Immature natural killer cell (primary cell): Measurements from ENCODE around the gene KMT2C. TPM values are rescaled to one million over a fixed set of nuclear protein-coding genes. Genes with fewer than 3 reads are reported as not detected.
"Not testable (repeated sequence)": the region's sequence is repeated elsewhere in the genome, so short reads cannot be mapped to it uniquely, and the experiment has no call there.

Experiments
- DNase-seq, 3 donors: peaks; one replicate each; pipeline ENCODE4 v3.0.0; 2022; ENCODE audit warnings: mixed read lengths in 1 of 3
- H3K27ac Mint-ChIP-seq, 6 donors: one replicate each; pipeline ENCODE4 v1.8.0; 2020; ENCODE audit warnings: mixed read lengths in 6 of 6, mild to moderate bottlenecking in 5 of 6, inconsistent platforms in 4 of 6, moderate library complexity in 3 of 6
- H3K27me3 Mint-ChIP-seq, 3 donors: one replicate each; pipeline ENCODE4 v1.8.0; 2020 to 2021; ENCODE audit warnings: low read depth in 3 of 3, mild to moderate bottlenecking in 3 of 3, mixed read lengths in 3 of 3, moderate library complexity in 3 of 3, inconsistent platforms in 1 of 3
- H3K36me3 Mint-ChIP-seq, 3 donors: one replicate each; pipeline ENCODE4 v1.8.0; 2020; ENCODE audit warnings: mixed read lengths in 3 of 3, inconsistent platforms in 2 of 3, mild to moderate bottlenecking in 2 of 3
- H3K4me1 Mint-ChIP-seq, 2 donors: one replicate each; pipeline ENCODE4 v1.8.0; 2020; ENCODE audit warnings: inconsistent platforms in 2 of 2, mild to moderate bottlenecking in 2 of 2, mixed read lengths in 2 of 2, moderate library complexity in 1 of 2
- H3K4me3 Mint-ChIP-seq, 5 donors: one replicate each; pipeline ENCODE4 v1.8.0; 2020; ENCODE audit warnings: mild to moderate bottlenecking in 5 of 5, mixed read lengths in 5 of 5, inconsistent platforms in 3 of 5, moderate library complexity in 3 of 5
- H3K9me3 Mint-ChIP-seq, 6 donors: one replicate each; pipeline ENCODE4 v1.8.0; 2020; ENCODE audit warnings: mild to moderate bottlenecking in 6 of 6, mixed read lengths in 6 of 6, inconsistent platforms in 4 of 6, moderate library complexity in 3 of 6
- polyA plus RNA-seq, 3 donors: library from polyadenylated mRNA; unstranded; fragments of 300-500 nt; fragmentation: Illumina TruSeq; gene quantifications; one replicate each; pipeline ENCODE4 v1.2.3, GENCODE V29; 2021

KMT2C gene
- polyA plus RNA-seq, 3 donors from 2014 or later = 5.3 to 24.6 (median 5.6) TPM

DNA sequence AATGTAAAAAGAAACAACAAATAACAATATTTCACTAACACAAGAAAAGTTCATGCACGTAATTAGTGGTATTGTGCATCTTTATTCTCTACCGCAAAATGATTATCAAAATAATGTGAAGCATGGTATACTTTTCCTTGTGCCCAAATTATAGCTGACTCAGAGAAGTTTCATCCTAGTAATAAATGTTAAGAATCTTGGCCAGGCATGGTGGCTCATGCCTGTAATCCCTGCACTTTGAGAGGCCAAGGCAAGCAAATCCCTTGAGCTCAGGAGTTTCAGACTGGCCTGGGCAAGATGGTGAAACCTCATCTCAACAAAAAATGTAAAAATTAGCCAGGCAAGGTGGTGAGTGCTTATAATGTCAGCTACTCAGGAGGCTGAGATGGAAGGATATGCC, 105.0 kb downstream of the KMT2C start:
- H3K36me3 Mint-ChIP-seq = peaks cover 7 to 11% (median 11%) of the 10 kb centered on the region in 3 donors
- peaks cover 44 to 62% of the 10 kb centered on the region in 2 donors for H3K4me1 Mint-ChIP-seq
- no peak for DNase-seq
- H3K27ac Mint-ChIP-seq = peak overlapping the region in 1 of 6 donors; percentile 0
- no peaks in the 10 kb centered on the region for H3K9me3 Mint-ChIP-seq
- H3K27me3 Mint-ChIP-seq = peaks cover 0 to 3% (median 0%) of the 10 kb centered on the region in 3 donors
- H3K4me3 Mint-ChIP-seq = no peak overlapping the region

DNA sequence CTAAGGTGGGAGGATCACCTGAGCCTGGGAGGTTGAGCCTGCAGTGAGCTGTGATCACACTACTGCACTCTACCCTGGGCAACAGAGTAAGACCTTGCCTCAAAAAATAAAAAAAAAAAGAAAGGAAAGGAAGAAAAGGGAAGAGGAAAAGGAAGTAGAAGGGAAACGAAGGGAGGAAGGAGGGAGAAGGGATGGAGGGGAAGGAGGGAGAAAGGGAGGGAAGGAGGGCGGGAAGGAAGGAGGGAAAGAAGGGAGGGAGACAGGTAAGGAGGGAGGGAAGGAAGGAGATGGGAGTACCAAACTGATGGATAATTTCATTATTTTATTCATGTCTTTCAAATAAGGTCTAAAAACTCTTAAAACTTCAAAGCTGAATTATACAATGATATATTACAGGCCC, 106.3 kb downstream of the KMT2C start:
- no peak for DNase-seq
- no peaks in the 10 kb centered on the region for H3K9me3 Mint-ChIP-seq
- peak overlapping the region in 1 of 6 donors; percentile 34 for H3K27ac Mint-ChIP-seq
- H3K27me3 Mint-ChIP-seq = peaks cover 0 to 2% (median 2%) of the 10 kb centered on the region in 3 donors
- H3K4me1 Mint-ChIP-seq = peaks cover 35 to 49% of the 10 kb centered on the region in 2 donors
- H3K36me3 Mint-ChIP-seq = peaks cover 7 to 11% (median 11%) of the 10 kb centered on the region in 3 donors
- no peak overlapping the region for H3K4me3 Mint-ChIP-seq

DNA sequence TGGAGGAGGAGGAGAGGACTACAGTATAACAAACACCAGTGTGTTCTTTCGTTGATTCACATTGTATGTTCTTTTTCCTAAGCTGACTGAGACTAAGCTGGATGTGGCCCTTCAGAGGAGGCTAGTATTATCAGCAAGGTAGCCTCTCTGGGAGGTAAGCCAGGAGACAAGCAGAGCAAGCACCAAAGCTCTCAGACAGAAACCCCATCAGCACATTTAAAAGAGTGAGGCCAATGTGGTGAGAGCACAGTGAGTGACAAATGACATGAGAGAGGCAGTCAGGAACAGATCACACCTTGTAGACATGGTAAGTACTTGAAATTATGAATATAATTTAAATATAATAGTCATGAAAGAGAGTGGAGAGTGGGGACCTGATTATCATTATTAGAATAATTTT, 107.6 kb downstream of the KMT2C start:
- H3K4me3 Mint-ChIP-seq = no peak overlapping the region
- H3K4me1 Mint-ChIP-seq = peaks cover 28 to 43% of the 10 kb centered on the region in 2 donors
- DNase-seq = no peak
- H3K27ac Mint-ChIP-seq = peak overlapping the region in 2 of 6 donors; percentile 9 to 70
- no peaks in the 10 kb centered on the region for H3K9me3 Mint-ChIP-seq
- H3K36me3 Mint-ChIP-seq = peaks cover 7 to 11% (median 11%) of the 10 kb centered on the region in 3 donors
- H3K27me3 Mint-ChIP-seq = peaks cover 0 to 2% (median 1%) of the 10 kb centered on the region in 3 donors

DNA sequence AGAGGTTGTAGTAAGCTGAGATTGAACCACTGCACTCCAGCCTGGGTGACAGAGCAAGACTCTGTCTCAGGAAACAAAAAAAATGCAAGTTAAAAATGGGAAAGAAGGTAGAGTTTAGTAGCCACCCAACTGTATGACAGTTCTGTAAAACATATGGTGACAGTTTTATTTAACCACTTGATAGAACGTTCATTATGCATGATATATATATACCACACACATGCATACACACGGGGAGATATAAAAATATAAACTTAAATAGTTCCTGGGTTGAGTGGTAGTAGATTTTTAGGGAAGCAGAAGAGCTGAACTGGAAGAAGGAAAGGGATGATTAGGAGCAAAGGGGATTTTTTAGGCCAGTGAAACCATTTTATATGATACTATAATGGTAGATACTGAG, 120.0 kb downstream of the KMT2C start:
- Mint-ChIP-seq H3K36me3 (peaks cover 0 to 5% (median 3%) of the 10 kb centered on the region in 3 donors), H3K27ac (peak overlapping the region; percentile 0 to 82 (median 26)), H3K4me1 (peaks cover 49 to 79% of the 10 kb centered on the region in 2 donors), H3K27me3 (no peaks in the 10 kb centered on the region), H3K9me3 (no peaks in the 10 kb centered on the region), H3K4me3 (peak overlapping the region in 1 of 5 donors; percentile 1)
- DNase-seq = no peak

- peak overlapping the region; percentile 29 to 79 (median 55) for H3K27ac Mint-ChIP-seq
- peaks cover 4 to 9% (median 7%) of the 10 kb centered on the region in 3 donors for H3K36me3 Mint-ChIP-seq
- peaks cover 44 to 68% of the 10 kb centered on the region in 2 donors for H3K4me1 Mint-ChIP-seq
- peak in 2 of 3 donors; percentile 3 to 37 for DNase-seq
- H3K27me3 Mint-ChIP-seq = no peaks in the 10 kb centered on the region
- no peaks in the 10 kb centered on the region for H3K9me3 Mint-ChIP-seq
- H3K4me3 Mint-ChIP-seq = peak overlapping the region in 3 of 5 donors; percentile 7 to 47 (median 42)
Observed at GRCh38 chr7:152313831-152314604, 121.8 kb downstream of the KMT2C start.

DNA sequence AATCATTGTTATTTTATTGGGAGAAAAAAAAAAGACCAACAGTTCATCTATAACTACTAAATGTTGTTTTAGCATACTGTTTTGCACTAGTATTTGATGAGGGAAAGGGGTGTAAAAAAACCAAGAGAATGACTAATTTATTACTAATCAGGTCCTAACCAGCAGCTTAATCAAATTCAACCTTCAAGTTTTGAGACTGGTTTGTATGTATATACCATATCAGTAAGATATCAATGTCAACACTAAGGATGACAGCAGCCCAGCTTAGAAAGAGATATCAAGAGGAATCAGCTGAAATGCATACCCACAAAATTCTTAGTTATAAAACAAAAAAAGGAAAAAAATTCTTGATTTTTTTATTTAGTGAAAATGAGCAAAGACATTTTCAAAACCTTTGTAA, 122.6 kb downstream of the KMT2C start:
- peak overlapping the region in 1 of 6 donors; percentile 37 for H3K27ac Mint-ChIP-seq
- no peaks in the 10 kb centered on the region for H3K9me3 Mint-ChIP-seq
- H3K4me1 Mint-ChIP-seq = peaks cover 44 to 68% of the 10 kb centered on the region in 2 donors
- H3K36me3 Mint-ChIP-seq = peaks cover 4 to 9% (median 7%) of the 10 kb centered on the region in 3 donors
- H3K4me3 Mint-ChIP-seq = no peak overlapping the region
- H3K27me3 Mint-ChIP-seq = no peaks in the 10 kb centered on the region
- DNase-seq = no peak

GRCh38 chr7:152312316-152312715, 123.5 kb downstream of the KMT2C start:
- peak overlapping the region in 1 of 6 donors; percentile 50 for H3K27ac Mint-ChIP-seq
- H3K27me3 Mint-ChIP-seq = no peaks in the 10 kb centered on the region
- H3K9me3 Mint-ChIP-seq = no peaks in the 10 kb centered on the region
- H3K4me3 Mint-ChIP-seq = no peak overlapping the region
- H3K4me1 Mint-ChIP-seq = peaks cover 36 to 63% of the 10 kb centered on the region in 2 donors
- no peak for DNase-seq
- H3K36me3 Mint-ChIP-seq = peaks cover 7 to 9% (median 8%) of the 10 kb centered on the region in 3 donors

- Mint-ChIP-seq H3K36me3 (peaks cover 14 to 20% (median 17%) of the 10 kb centered on the region in 3 donors), H3K27ac (no peak overlapping the region), H3K27me3 (no peaks in the 10 kb centered on the region), H3K4me3 (no peak overlapping the region), H3K9me3 (no peaks in the 10 kb centered on the region), H3K4me1 (peaks cover 5 to 20% of the 10 kb centered on the region in 2 donors)
- DNase-seq = no peak
Observed at GRCh38 chr7:152307902-152308301, 127.9 kb downstream of the KMT2C start.

- peaks cover 9 to 17% of the 10 kb centered on the region in 2 donors for H3K4me1 Mint-ChIP-seq
- H3K36me3 Mint-ChIP-seq, H3K27ac Mint-ChIP-seq: not testable (repeated sequence)
Observed at GRCh38 chr7:152299542-152300143, 136.2 kb downstream of the KMT2C start.

DNA sequence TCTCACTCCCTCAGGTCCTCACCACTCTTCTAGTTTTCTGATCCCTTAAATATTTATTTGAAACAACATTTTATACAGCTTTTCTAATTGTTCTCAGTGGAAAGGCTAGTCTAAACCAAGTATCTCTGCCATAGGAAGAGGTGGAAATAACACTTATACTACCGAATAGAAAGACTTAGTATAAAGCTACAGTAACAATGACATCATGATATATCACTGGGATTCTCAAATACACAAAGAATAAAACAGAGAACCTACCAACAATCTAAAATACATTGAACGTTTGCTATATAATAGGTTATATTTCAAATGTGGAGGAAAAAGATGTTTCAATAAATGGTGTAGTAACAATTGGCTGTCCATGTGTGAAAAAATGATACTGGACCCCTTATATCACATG, 142.9 kb downstream of the KMT2C start:
- peaks cover 12 to 18% of the 10 kb centered on the region in 2 donors for H3K4me1 Mint-ChIP-seq
- H3K4me3 Mint-ChIP-seq = no peak overlapping the region
- peaks cover 15 to 21% (median 18%) of the 10 kb centered on the region in 3 donors for H3K36me3 Mint-ChIP-seq
- peaks cover 0 to 2% (median 0%) of the 10 kb centered on the region in 3 donors for H3K27me3 Mint-ChIP-seq
- peak overlapping the region in 2 of 6 donors; percentile 5 to 53 for H3K27ac Mint-ChIP-seq
- no peak for DNase-seq
- peaks cover 0 to 9% (median 5%) of the 10 kb centered on the region in 6 donors for H3K9me3 Mint-ChIP-seq

More at GRCh38 chr7:152299542-152300143, 136.2 kb downstream of the KMT2C start:
- not testable (repeated sequence) for H3K4me3 Mint-ChIP-seq, DNase-seq, H3K9me3 Mint-ChIP-seq, H3K27me3 Mint-ChIP-seq

DNA sequence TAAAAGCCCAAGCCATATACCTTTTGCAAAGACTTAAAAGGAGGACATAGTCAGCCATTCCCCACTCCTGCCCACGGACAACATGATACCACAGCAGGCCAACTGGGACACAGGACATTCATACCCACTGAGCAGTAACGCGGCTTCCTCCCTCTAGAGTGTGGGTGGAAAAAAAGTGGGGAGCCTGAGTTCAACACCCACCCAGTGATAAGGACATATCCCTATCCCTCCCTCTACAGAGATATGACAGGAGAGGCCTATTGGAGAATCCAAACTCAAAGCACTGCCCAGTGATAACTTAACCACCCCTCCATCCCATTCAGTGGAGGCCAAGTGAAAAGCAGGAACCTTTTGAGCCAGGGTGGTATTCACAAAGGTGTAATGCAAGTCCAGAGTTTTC, 148.8 kb downstream of the KMT2C start:
- not testable (repeated sequence) for H3K4me3 Mint-ChIP-seq, H3K4me1 Mint-ChIP-seq, DNase-seq, H3K27ac Mint-ChIP-seq, H3K27me3 Mint-ChIP-seq
- H3K36me3 Mint-ChIP-seq = peaks cover 11 to 16% (median 12%) of the 10 kb centered on the region in 3 donors
- peaks cover 0 to 11% (median 7%) of the 10 kb centered on the region in 6 donors for H3K9me3 Mint-ChIP-seq

GRCh38 chr7:152286219-152286618, 149.6 kb downstream of the KMT2C start:
- Mint-ChIP-seq H3K36me3 (peaks cover 9 to 16% (median 11%) of the 10 kb centered on the region in 3 donors), H3K9me3 (peaks cover 0 to 11% (median 7%) of the 10 kb centered on the region in 6 donors)
- DNase-seq, H3K27me3 Mint-ChIP-seq, H3K4me1 Mint-ChIP-seq, H3K27ac Mint-ChIP-seq, H3K4me3 Mint-ChIP-seq: not testable (repeated sequence)

GRCh38 chr7:152284998-152285397, 150.8 kb downstream of the KMT2C start:
- peaks cover 0 to 11% (median 7%) of the 10 kb centered on the region in 6 donors for H3K9me3 Mint-ChIP-seq
- H3K36me3 Mint-ChIP-seq = peaks cover 8 to 16% (median 9%) of the 10 kb centered on the region in 3 donors
- not testable (repeated sequence) for H3K27ac Mint-ChIP-seq, H3K4me1 Mint-ChIP-seq, H3K4me3 Mint-ChIP-seq, H3K27me3 Mint-ChIP-seq, DNase-seq

DNA sequence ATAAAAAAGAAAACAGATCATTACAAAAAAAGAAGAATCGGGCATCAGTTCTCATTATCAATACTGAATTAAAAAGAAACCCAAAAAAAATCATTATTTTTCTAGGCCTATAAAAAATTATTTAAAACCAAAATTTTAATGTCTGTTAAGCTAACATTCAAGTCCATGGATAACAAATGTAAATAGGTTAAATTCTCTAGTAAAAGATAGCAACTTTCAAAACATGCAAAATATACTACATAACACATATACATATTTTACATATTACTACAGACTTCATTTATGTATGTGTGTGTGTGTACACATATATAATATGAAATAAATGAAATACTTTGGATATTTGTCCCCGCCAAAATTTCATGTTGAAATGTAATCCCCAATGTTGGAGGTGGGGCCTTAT, 158.1 kb downstream of the KMT2C start:
- H3K27ac Mint-ChIP-seq, DNase-seq: not testable (repeated sequence)

More for the DNA sequence above, 158.1 kb downstream of the KMT2C start:
- not testable (repeated sequence) for H3K36me3 Mint-ChIP-seq, H3K9me3 Mint-ChIP-seq, H3K4me3 Mint-ChIP-seq, H3K4me1 Mint-ChIP-seq, H3K27me3 Mint-ChIP-seq
